Right renal cortex interstitium (tissue), 3 donors: Measurements from ENCODE around the gene ATG13. TPM values are rescaled to one million over a fixed set of nuclear protein-coding genes. Genes with fewer than 3 reads are reported as not detected.
"Not testable (repeated sequence)": the region's sequence is repeated elsewhere in the genome, so short reads cannot be mapped to it uniquely, and the experiment has no call there.

Source experiments
- DNase-seq, 3 donors: peaks; one replicate each; pipeline ENCODE4 v3.0.0-alpha.2; 2013; ENCODE audit warnings: low read depth in 3 of 3, low spot score in 2 of 3
- polyA plus RNA-seq, 3 donors: library from polyadenylated mRNA; unstranded; fragments of 120-200 nt; gene quantifications; one replicate each; pipeline ENCODE4 v1.2.1, GENCODE V29; 2013; ENCODE audit not compliant: insufficient read length in 3 of 3

The ATG13 gene
- polyA plus RNA-seq = 10 to 100 TPM; 47.0 to 66.6 (median 65.2) TPM

DNA sequence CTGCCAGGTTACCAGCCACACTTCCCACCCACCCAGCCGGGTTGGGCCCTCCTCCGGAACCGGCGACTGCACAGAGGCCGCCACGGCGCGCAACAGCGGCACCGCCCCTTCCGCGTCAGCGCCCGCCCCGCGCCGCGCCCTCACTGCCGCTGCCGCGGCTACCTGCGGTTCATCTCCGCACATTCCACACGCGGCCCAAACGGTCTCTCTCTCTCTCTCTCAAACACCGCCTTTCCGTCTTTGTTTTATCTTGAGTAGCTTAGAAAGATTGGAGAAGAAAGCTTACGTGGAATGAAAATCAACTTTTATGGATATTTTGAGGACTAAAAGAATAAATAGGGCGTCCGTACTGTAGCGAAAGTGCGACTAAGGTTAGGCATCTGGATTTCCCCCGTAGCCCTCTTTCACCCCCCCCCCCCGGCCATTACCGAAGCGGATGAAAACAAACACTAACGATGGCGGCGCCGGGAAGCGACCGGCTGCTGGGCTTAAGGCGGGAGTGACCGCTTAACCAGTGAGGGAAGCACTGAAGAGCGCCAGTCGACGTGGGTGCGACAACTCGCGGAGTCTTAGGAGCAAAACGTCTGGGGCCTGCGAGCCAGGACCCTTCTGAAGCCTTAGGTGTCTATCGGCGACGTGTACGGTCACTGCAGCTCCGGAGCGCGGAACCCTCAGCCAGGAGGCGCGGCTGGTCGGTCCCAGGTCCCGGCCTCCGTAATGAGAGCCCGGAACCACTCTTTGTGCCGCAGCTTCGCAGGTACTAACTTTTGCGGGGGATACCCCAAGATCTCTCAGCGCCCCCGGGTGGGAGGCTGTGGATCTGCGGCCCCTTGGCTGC lies at the start of gene ATG13, which contains the start of gene HARBI1:
Gene ATG13, plus strand, starts transcription at position 420 of the 838 bp plus-strand sequence. CDS start 26,739 bp downstream, outside the sequence.
Gene HARBI1, minus strand, starts transcription at position 94 of the 838 bp plus-strand sequence. CDS start 990 bp downstream, outside the sequence.
- DNase-seq = peak; percentile 85 to 94 (median 90)

GRCh38 chr11:46570790-46571398 lies 46.5 kb upstream of the ATG13 start:
- DNase-seq = no peak

- DNase-seq = no peak
Measured at GRCh38 chr11:46574656-46575055, 42.7 kb upstream of the ATG13 start.

- DNase-seq = no peak
Measured at GRCh38 chr11:46577058-46577457, 40.3 kb upstream of the ATG13 start.

- no peak for DNase-seq
Measured at GRCh38 chr11:46582588-46582987, 34.8 kb upstream of the ATG13 start.

DNA sequence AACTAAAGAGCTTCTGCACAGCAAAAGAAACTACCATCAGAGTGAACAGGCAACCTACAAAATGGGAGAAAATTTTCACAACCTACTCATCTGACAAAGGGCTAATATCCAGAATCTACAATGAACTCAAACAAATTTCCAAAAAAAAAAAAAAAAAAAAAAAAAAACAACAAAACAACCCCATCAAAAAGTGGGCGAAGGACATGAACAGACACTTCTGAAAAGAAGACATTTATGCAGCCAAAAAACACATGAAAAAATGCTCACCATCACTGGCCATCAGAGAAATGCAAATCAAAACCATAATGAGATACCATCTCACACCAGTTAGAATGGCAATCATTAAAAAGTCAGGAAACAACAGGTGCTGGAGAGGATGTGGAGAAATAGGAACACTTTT lies 33.8 kb upstream of the ATG13 start:
- DNase-seq = not testable (repeated sequence)

DNA sequence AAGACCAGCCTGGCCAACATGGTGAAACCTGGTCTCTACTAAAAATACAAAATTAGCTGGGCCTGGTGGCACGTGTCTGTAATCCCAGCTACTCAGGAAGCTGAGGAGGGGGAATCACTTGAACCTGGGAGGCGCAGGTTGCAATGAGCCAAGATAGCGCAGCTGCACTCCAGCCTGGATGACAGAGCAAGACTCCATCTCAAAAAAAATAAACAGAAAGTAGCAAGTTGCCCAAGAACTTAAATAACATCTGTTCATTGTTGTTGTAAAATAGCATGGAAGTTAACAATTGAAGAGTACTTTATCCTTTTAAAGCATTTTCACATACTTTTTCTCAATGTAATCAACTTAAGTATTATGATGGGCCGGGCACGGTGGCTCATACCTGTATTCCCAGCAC lies 29.2 kb upstream of the ATG13 start:
- no peak for DNase-seq

DNA sequence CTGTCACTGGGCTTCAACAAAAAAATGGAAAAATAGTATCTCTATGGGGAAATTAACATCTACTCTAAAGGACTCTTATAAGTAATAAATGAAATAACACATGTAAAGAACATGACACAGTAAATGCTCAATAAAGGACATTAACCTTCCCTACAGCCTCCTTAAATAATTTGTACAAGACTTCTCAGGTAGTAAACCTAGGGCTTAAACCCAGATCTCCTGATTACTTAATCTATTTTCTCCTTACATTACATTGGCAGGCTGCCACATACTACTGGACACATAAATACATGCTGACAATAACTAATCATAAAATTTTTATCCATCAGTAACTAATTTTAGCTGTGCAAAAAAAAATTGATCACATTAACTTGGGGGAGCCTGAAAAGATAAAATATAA lies 28.4 kb upstream of the ATG13 start:
- DNase-seq = no peak

- no peak for DNase-seq
Measured at GRCh38 chr11:46590740-46591605, 26.4 kb upstream of the ATG13 start.

DNA sequence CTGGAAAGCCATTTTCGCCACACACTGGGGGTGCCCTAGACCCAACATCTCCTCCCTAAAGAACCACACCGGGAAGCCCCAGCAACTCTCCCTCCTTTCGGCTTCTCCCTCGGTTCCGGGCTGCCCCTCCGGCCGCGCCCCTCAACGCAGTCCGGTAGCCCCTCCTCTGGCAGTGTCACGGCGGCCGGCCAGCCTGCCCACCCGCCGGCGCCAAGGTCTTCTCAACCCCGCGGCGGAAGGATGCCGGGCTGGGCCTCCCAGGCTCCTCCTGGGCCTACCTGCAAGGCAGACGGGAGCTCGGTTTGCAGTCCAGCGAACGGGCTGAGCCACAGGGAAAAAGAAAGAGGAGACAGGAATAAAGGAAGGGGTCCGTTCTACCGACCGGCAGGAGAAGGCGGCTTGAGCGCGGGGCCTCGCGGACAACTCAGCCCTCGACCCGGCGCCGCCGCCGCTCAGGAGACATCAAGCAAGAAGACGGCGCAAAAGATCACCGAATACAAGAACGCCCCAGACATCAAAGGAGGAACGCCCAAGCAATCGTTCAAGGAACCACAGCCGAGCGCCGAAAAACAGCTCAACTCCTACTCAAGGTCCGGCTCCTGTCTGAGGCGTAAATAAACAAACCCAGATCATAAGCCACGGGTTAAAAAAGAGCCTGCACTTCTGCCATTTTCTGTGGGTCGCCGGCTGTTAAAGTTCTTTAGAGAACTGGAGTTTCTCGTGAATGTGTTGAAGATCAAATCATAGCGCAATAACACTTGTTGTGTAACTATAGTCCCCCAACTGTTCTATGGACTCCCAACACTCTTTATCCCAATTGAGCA lies 23.6 kb upstream of the ATG13 start, which contains the start of gene AMBRA1:
Gene AMBRA1, minus strand, starts transcription at position 474 of the 824 bp plus-strand sequence. CDS start 45,643 bp downstream, outside the sequence.
- DNase-seq = peak; percentile 81 to 91 (median 83)

DNA sequence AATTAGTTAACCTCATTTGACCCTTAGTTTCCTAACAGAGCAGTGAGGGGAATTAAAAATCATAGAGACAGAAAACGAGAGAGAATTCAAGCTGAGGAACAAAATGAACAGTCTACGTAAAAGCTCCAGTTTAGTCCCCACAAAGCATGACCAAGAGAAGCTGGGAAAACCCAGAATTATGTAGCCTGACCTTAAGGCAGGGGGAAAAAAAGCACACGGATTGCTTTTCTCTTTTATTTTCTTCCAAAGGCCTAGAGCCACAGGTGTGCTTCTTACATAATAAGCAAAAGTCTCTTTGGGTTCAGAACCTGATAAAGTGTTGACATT lies 23.0 kb upstream of the ATG13 start:
- DNase-seq = no peak

DNA sequence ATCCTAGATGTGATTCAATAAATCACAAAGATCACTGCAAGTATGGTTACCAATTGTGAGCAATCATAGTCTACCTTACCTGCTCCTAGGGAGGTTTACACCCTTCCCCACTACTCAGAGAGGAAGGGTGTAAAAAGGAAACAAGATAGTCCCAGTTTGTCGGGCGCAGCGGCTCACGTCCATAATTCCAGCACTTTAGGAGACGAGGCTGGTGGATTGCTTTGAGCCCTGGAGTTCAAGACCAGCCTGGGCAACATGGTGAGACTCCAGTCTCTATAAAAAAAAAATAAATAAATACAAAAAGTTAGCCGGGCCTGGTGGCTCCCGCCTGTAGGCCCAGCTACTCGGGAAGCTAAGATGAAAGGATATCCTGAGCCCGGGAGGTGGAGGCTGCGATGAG lies 22.6 kb upstream of the ATG13 start:
- no peak for DNase-seq

GRCh38 chr11:46597155-46597554 lies 20.2 kb upstream of the ATG13 start:
- DNase-seq = no peak

DNA sequence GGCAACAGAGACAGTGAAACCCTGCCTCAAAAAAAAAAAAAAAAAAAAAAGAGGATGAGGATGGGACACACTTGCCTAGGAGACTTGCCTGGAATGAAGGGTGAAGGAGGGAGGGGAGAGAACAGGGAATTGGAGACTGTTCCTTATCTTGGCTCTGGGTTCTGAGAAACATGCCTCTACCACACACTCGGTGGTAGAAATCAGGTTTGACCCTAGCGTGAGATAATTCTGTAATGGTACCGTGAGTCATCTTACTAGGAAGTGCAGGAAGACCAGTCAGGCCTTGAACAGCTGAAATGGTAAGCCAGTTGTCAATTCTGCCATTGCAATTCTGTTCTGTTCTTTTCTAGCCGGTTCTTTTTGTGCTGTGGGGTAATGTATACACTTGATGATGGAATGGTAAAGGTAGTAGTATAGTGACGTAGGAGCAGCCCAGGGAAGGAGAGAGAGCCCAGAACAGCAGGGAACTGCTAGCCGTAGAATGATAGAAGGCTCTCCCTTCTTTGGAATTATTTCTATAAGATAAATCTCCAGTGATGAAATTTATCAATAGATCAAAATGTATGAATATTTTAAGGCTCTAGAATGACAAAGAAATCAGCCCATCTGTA lies 19.6 kb upstream of the ATG13 start:
- DNase-seq = no peak

DNA sequence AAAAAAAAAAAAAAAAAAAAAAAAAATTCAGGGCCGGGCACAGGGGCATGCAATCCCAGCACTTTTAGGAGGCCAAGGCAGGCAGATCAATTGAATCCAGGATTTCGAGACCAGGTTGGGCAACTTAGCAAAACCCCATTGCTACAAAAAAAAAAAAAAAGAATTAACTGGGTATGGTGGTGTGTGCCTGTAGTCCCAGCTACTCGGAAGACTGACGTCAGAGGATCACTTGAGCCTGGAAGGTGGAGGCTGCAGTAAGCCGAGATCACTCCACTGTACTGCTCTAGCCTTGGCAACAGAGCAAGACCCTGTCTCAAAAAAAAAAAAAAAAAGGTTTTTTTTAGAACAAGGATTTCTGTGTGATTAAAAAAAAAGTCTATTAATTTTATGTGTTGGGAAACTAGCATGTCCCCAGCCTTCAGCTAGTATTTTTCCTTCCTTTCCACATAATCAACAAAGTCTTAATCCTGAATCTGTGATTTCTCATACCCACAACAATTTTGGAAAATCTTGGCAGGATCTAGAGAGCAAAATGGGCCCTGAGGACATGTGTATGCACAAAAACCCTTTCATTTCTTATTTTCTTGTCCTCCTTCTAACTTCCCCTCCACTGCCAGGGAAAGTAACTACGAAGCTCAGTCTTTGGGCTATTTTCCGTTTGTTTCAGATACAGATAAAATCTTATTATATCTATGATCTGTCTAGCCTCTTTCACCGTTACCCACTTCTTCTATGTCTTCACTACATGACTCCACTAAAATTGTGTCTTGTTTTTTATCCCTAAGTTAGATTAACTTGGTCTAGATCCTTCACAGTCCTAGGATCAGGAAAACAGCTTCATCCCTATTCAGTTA lies 17.8 kb upstream of the ATG13 start:
- no peak for DNase-seq

GRCh38 chr11:46600194-46600960 lies 17.0 kb upstream of the ATG13 start:
- DNase-seq = no peak

- no peak for DNase-seq
Measured at GRCh38 chr11:46601129-46601528, 16.2 kb upstream of the ATG13 start.

DNA sequence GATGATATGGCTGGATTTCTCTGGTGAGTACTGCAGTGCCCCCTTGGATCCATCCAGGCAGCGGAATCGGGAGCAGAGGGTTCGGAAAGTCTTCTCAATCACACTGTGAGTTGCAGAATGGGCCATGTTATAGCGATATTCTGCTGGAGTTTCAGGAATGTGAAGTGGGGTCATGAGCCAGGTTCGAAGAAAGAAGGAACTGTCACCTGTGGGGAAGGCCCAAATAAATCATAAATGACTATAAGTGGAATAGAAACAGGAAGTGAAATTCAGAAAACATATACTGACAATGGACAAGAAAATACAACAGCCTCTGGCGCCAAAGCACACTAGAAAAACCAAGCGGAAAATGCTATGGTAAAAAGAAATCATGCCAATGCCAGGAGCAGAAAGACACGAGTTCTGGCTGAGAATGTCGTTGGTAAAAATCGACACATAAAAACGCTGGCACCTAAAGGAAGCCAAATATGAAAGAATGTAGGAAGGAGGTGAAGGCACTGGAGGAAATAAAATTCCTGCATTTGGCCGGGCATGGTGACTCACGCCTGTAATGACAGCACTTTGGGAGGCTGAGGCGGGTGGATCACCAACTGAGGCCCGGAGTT lies 13.5 kb upstream of the ATG13 start:
- no peak for DNase-seq
